ENCODE results near the gene AP2A2. TPM values are rescaled to one million over a fixed set of nuclear protein-coding genes. Genes with fewer than 3 reads are reported as not detected.

AP2A2 gene
- total RNA-seq, 2 experiments from 2014 or later: 24.9 to 43.0 TPM

DNA sequence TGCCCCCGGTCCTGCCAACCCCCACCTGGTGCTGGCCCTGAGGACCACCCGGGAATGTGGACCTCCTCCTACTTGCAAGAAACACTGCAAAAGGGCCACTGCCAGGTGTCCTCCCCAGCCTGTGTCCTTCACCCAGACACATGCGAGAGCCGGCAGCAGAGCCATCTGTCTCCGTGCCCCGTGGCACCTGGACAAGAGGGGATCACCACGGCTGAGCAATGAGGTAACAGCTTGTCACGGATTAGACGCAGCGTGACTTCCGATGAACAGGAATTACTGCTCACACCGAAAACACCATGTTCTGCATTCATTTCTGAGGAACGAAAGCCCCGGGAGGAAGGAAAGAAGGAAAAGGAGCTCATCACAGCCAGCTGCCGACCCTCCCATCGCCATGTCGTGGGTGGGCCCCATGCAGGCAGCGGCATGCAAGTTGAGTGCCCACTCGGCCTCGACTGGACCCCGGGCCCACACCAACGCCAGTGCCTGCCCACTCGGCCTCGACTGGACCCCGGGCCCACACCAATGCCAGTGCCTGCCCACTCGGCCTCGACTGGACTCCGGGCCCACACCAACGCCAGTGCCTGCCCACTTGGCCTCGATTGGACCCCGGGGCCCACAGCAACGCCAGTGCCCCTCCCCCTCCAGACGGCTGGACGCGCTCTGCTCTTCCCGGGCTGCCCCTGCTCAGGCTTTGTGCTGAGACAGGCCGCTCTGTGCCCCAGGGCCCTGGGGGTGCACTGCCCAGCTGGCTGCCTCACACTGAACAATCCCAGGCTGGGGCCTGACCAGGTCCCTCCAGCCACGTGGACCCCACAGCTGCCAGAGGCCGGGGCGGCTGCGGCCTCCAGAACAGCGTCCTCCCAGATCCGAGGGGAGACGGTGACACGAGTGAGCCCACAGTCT lies 37.1 kb upstream of the AP2A2 start:
- Histone ChIP-seq H3K36me3 (ENCODE audit: insufficient read depth, low read length) (peaks cover 25% of the 10 kb centered on the region), H4K20me1 (ENCODE audit: insufficient read depth, low read length) (no peaks in the 10 kb centered on the region), H2AFZ (ENCODE audit: low read length) (no peak overlapping the region), H3K4me2 (ENCODE audit: low read length) (no peak overlapping the region), H3K4me1 (ENCODE audit: insufficient read depth, low read length, poor library complexity, severe bottlenecking) (no peaks in the 10 kb centered on the region), H3K27ac (ENCODE audit: low read depth, low read length, poor library complexity, severe bottlenecking) (no peak overlapping the region), H3K79me2 (ENCODE audit: insufficient read depth, low read depth, low read length) (no peaks in the 10 kb centered on the region), H3K9me2 (ENCODE audit: insufficient read depth, low read length) (no peaks in the 10 kb centered on the region), H3K9me3 (ENCODE audit: low read length) (no peaks in the 10 kb centered on the region), H3K4me3 (ENCODE audit: low read depth, low read length, poor library complexity, severe bottlenecking) (no peak overlapping the region)
- TF ChIP-seq, protein P1, sequence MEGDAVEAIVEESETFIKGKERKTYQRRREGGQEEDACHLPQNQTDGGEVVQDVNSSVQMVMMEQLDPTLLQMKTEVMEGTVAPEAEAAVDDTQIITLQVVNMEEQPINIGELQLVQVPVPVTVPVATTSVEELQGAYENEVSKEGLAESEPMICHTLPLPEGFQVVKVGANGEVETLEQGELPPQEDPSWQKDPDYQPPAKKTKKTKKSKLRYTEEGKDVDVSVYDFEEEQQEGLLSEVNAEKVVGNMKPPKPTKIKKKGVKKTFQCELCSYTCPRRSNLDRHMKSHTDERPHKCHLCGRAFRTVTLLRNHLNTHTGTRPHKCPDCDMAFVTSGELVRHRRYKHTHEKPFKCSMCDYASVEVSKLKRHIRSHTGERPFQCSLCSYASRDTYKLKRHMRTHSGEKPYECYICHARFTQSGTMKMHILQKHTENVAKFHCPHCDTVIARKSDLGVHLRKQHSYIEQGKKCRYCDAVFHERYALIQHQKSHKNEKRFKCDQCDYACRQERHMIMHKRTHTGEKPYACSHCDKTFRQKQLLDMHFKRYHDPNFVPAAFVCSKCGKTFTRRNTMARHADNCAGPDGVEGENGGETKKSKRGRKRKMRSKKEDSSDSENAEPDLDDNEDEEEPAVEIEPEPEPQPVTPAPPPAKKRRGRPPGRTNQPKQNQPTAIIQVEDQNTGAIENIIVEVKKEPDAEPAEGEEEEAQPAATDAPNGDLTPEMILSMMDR (conservative IDR thresholded peaks at IDR 0.05; ENCODE audit: low read length): no peak
- no TSS peak for BruUV-seq (replicated peaks)
- DNase-seq (ENCODE audit: low spot score): no peak
- intact Hi-C loops (cut with micrococcal nuclease; ENCODE audit: unreplicated experiment): no loop called here
- POLR2A ChIA-PET: no interaction called here
- CTCF ChIA-PET (ENCODE audit: unreplicated experiment): no interaction called here

DNA sequence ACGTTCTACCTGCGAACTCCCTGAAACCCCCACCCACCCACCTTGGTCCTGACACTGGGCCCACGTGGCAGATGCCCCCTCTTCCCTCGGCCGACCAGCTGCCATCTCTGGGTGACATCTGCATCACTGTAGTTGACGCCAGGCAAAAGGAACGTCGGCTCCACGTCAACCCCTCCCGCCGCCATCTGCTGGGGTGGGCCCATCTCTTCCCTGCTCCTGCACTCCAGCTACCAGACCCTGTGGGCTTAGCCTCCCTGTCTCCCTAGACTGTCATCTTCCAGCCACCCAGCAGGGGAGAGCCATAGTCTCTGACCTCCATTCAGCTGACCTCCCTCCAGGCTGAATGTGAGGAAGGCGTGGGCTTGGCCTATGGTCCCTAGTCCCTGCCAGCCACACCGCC lies 36.4 kb upstream of the AP2A2 start:
- no TSS peak for BruUV-seq (replicated peaks)
- no peak overlapping the region for H2AFZ ChIP-seq (ENCODE audit: low read length)
- intact Hi-C loops (cut with micrococcal nuclease; ENCODE audit: unreplicated experiment): no loop called here
- no peak for DNase-seq (ENCODE audit: low spot score)
- H4K20me1 ChIP-seq (ENCODE audit: insufficient read depth, low read length): no peaks in the 10 kb centered on the region; the same call in 1 of the 2 replicates
- no peak overlapping the region for H3K4me2 ChIP-seq (ENCODE audit: low read length)
- H3K36me3 ChIP-seq (ENCODE audit: insufficient read depth, low read length): peaks cover 21% of the 10 kb centered on the region
- H3K27ac ChIP-seq (ENCODE audit: low read depth, low read length, poor library complexity, severe bottlenecking): no peak overlapping the region
- no peaks in the 10 kb centered on the region for H3K79me2 ChIP-seq (ENCODE audit: insufficient read depth, low read depth, low read length)
- ChIA-PET POLR2A (interaction anchor here (0.5 kb wide), 1 partner anchor 22 kb away, joined by 4 read pairs; no protein-coding TSS in a partner anchor), CTCF (ENCODE audit: unreplicated experiment) (no interaction called here)
- TF ChIP-seq EZH2phosphoT487 (IDR thresholded peaks at IDR 0.05; ENCODE audit: borderline replicate concordance, low read depth, low read length): no peak
- TF ChIP-seq, protein P1 (conservative IDR thresholded peaks at IDR 0.05; ENCODE audit: low read length): no peak
- H3K9me2 ChIP-seq (ENCODE audit: insufficient read depth, low read length): no peaks in the 10 kb centered on the region
- no peak overlapping the region for H3K4me3 ChIP-seq (ENCODE audit: low read depth, low read length, poor library complexity, severe bottlenecking)
- no peaks in the 10 kb centered on the region for H3K9me3 ChIP-seq (ENCODE audit: low read length)
- H3K4me1 ChIP-seq (ENCODE audit: insufficient read depth, low read length, poor library complexity, severe bottlenecking): no peaks in the 10 kb centered on the region

Measured in OCI-LY7 (cell line).